AG04449 (cell line): ENCODE results near the gene LRIT1.

Experiments
- CTCF ChIA-PET: fragments of 350-600 bp; formaldehyde crosslinking; extraction: SDS; loops from one replicate; lab custom pipeline; 2021; ENCODE audit warnings: antibody characterized with exemption; lab: Yijun Ruan, JAX
- POLR2A ChIA-PET: fragments of 400-600, 350-600 bp; formaldehyde crosslinking; extraction: SDS; loops from one replicate; lab custom pipeline; 2020; ENCODE audit warnings: antibody characterized with exemption, inconsistent platforms; lab: Yijun Ruan, JAX
- DNase-seq: peaks from one replicate; pipeline ENCODE4 v3.0.0-alpha.2; 2010; ENCODE audit warnings: low read depth, low spot score
- H3K4me3 ChIP-seq: 2 replicates; pipeline ENCODE4 v1.5.1; 2011; ENCODE audit warnings: low read depth, mild to moderate bottlenecking, control low read depth, low read length
- TF ChIP-seq, protein P1 (sequence below): IDR thresholded peaks from one replicate; pipeline ENCODE4 v1.5.1; 2011; ENCODE audit warnings: mild to moderate bottlenecking, moderate library complexity, low read length, control low read depth, inconsistent platforms; ENCODE audit not compliant: insufficient read depth; ENCODE audit errors: missing control alignments

LRIT1 gene

DNA sequence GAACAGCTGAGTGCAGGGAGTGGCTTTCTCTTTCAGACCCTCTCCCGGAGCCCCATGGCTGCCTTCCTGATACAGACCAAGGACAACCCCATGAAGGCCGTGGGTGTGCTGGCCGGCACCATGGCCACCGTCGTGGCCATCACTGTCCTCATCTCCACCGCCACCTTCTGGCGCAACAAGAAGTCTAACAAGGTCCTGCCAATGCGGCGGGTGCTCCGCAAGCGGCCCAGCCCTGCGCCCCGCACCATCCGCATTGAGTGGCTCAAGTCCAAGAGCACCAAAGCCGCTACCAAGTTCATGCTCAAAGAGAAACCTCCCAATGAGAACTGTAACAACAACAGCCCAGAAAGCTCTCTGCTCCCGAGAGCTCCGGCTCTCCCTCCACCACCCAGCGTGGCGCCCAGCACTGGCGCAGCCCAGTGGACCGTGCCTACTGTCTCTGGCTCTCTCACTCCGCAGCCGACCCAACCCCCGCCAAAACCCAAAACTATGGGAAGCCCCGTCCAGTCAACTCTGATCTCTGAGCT lies 27.2 kb downstream of the LRIT1 start:
- ChIA-PET POLR2A (no interaction called here), CTCF (no interaction called here)
- TF ChIP-seq, protein P1, sequence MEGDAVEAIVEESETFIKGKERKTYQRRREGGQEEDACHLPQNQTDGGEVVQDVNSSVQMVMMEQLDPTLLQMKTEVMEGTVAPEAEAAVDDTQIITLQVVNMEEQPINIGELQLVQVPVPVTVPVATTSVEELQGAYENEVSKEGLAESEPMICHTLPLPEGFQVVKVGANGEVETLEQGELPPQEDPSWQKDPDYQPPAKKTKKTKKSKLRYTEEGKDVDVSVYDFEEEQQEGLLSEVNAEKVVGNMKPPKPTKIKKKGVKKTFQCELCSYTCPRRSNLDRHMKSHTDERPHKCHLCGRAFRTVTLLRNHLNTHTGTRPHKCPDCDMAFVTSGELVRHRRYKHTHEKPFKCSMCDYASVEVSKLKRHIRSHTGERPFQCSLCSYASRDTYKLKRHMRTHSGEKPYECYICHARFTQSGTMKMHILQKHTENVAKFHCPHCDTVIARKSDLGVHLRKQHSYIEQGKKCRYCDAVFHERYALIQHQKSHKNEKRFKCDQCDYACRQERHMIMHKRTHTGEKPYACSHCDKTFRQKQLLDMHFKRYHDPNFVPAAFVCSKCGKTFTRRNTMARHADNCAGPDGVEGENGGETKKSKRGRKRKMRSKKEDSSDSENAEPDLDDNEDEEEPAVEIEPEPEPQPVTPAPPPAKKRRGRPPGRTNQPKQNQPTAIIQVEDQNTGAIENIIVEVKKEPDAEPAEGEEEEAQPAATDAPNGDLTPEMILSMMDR = no peak
- DNase-seq = no peak
- H3K4me3 ChIP-seq = no peak overlapping the region

DNA sequence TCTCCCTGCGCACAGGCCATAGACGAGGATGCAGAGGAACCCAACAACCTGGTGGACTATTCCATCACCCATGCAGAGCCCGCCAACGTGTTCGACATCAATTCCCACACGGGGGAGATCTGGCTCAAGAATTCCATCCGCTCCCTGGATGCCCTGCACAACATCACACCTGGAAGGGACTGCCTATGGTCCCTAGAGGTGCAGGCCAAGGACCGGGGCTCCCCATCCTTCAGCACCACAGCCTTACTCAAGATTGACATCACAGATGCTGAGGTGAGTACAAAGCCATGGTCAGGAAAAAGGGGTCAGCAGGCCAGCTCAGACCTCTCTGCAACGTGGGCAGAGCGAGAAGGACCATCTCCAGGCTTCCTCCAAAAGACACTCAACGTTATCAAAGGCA lies 28.3 kb downstream of the LRIT1 start:
- H3K4me3 ChIP-seq = no peak overlapping the region
- ChIA-PET POLR2A (no interaction called here), CTCF (no interaction called here)
- no peak for DNase-seq
- TF ChIP-seq, protein P1 = no peak

DNA sequence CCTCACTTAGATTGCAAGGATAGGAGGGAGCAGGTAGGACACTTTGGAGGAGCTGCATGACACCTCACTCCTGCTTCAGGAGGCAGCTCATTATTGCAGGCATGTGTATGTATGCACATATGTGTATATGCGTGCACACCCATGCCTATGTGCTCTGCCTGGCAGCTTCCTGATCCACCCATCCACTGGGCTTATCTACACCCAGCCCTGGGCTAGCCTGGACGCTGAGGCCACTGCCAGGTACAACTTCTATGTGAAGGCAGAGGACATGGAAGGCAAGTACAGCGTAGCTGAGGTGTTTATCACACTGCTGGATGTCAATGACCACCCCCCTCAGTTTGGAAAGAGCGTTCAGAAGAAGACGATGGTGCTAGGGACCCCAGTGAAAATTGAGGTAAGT lies 29.3 kb downstream of the LRIT1 start:
- H3K4me3 ChIP-seq = no peak overlapping the region
- CTCF ChIA-PET = no interaction called here
- TF ChIP-seq, protein P1 = no peak
- no peak for DNase-seq
- POLR2A ChIA-PET = no interaction called here

DNA sequence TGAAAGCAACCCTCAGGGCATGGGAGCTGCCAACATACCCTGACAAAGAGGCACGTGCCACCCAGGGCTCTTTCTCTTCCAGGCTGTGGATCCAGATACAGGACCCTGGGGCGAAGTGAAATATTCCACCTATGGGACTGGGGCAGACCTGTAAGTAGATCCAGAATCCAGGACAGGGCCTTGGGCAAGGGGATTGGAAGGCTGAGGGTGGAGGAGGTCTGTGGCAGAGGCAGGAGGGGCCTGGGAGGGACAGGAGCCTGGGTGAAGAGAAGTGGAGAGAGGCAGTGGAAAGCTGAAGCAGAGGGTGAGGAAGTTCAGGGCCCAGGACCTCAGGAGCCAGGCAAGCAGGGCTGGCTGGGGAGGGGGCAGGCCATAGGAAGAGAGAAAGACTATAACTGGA lies 29.8 kb downstream of the LRIT1 start:
- no peak for DNase-seq
- H3K4me3 ChIP-seq = no peak overlapping the region
- ChIA-PET POLR2A (no interaction called here), CTCF (no interaction called here)
- TF ChIP-seq, protein P1 = no peak

DNA sequence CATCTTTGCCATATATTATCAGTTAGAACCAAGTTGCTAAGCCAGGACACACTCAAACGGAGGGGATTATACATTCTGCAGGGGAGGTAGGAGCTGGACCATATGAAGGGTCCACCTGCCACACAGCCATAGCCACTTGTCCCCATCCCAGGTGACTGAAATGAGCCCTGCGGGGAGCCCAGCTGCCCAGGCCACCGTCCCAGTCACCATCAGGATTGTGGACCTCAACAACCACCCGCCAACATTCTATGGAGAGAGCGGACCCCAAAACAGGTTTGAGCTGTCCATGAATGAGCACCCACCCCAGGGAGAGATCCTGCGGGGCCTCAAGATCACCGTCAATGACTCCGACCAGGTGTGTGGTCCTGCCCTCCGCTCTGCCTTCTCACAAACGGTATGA lies 33.3 kb downstream of the LRIT1 start:
- ChIA-PET CTCF (interaction anchor here (1.6 kb wide), 2 partner anchors 60 to 329 kb away, joined by 5 to 7 read pairs; no protein-coding TSS in a partner anchor), POLR2A (interaction anchor here (0.6 kb wide), 1 partner anchor 42 kb away, joined by 3 read pairs; no protein-coding TSS in a partner anchor)
- H3K4me3 ChIP-seq = no peak overlapping the region
- TF ChIP-seq, protein P1 = no peak
- DNase-seq = no peak

DNA sequence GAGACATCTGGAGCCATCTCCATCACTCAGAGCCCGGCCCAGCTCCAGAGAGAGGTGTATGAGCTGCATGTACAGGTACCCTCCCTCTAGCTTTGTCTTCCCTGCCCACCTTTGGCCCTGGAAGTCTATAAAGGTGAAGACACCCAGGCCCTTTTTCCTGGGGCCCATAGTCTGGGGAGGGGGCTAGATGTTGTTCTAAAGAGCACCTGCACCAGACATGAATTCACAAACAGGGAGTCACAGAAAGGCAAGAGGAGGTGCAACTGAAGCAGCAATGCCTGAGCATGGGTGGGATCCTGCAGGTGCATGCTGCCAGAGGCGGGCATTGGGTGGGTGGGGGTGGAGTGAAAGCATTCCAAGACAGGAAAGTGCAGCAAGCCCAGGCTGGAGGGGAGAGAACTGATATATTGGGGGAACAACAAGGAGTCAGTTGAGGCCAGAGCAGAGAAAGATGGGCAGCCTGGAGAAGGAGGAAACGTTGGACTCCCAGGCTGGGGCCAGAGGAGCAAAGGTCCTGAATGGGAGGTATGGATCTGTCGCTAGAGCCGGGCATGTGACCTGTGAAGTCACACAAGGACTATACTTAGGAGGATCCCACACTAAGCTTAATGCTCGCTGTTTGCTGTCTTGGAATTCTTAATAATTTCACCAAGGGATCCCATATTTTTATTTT lies 35.4 kb downstream of the LRIT1 start:
- no peak overlapping the region for H3K4me3 ChIP-seq
- TF ChIP-seq, protein P1 = no peak
- DNase-seq = no peak
- CTCF ChIA-PET = interaction anchor here (0.7 to 1.5 kb wide), 4 partner anchors 24 to 331 kb away, joined by 3 to 5 read pairs (median 3); no protein-coding TSS in a partner anchor
- POLR2A ChIA-PET = no interaction called here
